LNCAP (cell line): Measurements from ENCODE around the gene IFNA16.
"Not testable (repeated sequence)": the region's sequence is repeated elsewhere in the genome, so short reads cannot be mapped to it uniquely, and the experiment has no call there.

Experiments used
- CTCF ChIP-seq: fragments of 450-650 bp; IDR thresholded peaks from 2 replicates; pipeline ENCODE4 v1.5.1; 2017; ENCODE audit warnings: mild to moderate bottlenecking

The IFNA16 gene

GRCh38 chr9:21171351-21171750, 45.8 kb downstream of the IFNA16 start:
- no peak for TF ChIP-seq CTCF

DNA sequence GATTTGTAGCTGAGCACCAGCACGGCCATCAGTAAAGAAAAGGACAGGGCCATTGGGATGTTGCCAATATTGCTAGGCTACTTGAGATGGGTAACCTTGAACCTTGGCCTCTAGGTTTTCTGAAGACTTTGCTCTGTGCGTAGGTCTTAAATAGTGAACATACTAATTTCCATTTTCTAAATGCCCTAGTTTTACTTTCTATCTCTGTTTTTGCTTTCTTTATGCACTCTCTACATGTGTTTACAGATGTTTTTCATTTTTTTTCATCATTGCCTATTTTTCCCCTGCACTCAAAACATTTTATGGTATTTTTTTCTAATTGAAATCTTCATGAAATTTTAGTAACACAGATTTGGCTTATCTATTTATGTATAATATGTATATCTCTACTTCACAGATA, 50.6 kb downstream of the IFNA16 start, which contains the start of gene IFNA21:
Gene IFNA21, minus strand, starts transcription at position 101 of the 400 bp plus-strand sequence. Its CDS starts 48 bp downstream, at position 53.
- not testable (repeated sequence) for TF ChIP-seq CTCF
